GM13976 (cell line): ENCODE measurements around the gene MYO9B.
A peak's percentile ranks its signal among the peaks of the same experiment; 100 is the strongest.

Experiments
- DNase-seq: peaks from one replicate; pipeline ENCODE4 v3.0.0; 2012; ENCODE audit warnings: low spot score
- in situ Hi-C: fragments of 300-500 bp; cut with MboI; formaldehyde crosslinking; loops from one replicate; pipeline ENCODE4 v1.12.0; 2022; ENCODE audit warnings: low sequenced_read_pairs, mixed read lengths, inconsistent platforms; ENCODE audit not compliant: unreplicated experiment
- TF ChIP-seq, protein P1 (sequence below): IDR thresholded peaks from 2 replicates; pipeline ENCODE4 v1.5.1; 2012; ENCODE audit warnings: borderline replicate concordance, mild to moderate bottlenecking; ENCODE audit not compliant: insufficient read depth; ENCODE audit errors: extremely low read depth, missing control alignments, control extremely low read depth

MYO9B gene

GRCh38 chr19:17259118-17259780, 183.7 kb downstream of the MYO9B start:
- no peak for DNase-seq
- TF ChIP-seq, protein P1, sequence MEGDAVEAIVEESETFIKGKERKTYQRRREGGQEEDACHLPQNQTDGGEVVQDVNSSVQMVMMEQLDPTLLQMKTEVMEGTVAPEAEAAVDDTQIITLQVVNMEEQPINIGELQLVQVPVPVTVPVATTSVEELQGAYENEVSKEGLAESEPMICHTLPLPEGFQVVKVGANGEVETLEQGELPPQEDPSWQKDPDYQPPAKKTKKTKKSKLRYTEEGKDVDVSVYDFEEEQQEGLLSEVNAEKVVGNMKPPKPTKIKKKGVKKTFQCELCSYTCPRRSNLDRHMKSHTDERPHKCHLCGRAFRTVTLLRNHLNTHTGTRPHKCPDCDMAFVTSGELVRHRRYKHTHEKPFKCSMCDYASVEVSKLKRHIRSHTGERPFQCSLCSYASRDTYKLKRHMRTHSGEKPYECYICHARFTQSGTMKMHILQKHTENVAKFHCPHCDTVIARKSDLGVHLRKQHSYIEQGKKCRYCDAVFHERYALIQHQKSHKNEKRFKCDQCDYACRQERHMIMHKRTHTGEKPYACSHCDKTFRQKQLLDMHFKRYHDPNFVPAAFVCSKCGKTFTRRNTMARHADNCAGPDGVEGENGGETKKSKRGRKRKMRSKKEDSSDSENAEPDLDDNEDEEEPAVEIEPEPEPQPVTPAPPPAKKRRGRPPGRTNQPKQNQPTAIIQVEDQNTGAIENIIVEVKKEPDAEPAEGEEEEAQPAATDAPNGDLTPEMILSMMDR = no peak
- in situ Hi-C loops = no loop called here

- in situ Hi-C loops = no loop called here
- TF ChIP-seq, protein P1 = no peak
- DNase-seq = no peak
Measured at GRCh38 chr19:17259934-17260333, 184.4 kb downstream of the MYO9B start.

DNA sequence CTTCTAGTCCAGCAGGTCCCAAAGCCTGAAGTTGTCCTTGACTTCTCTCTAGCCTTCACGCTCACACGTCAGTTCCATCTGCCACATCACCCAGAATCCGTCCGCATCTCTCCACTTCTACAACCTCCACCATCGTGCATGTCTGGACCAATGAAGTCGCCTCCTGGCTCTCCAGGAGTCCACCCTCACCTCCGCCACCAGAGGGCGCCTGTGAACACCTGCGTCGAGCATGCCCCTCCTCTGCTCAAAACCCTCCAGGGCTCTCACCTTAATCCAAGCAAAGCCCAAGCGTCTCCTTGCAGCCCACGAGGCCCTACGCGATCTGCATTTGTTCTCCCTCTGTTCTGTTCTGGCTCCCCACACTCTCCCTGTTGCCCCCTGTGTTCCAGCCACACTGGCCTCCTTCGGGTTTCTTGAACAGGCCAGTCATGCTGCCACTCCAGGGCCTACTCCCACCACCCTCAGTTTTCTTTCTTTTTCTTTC, 185.3 kb downstream of the MYO9B start:
- TF ChIP-seq, protein P1 = peak; percentile 91
- peak; percentile 95 for DNase-seq
- in situ Hi-C loops = no loop called here

GRCh38 chr19:17262557-17262956, 187.0 kb downstream of the MYO9B start:
- TF ChIP-seq, protein P1 = no peak
- in situ Hi-C loops = no loop called here
- DNase-seq = no peak
